Tibial nerve (tissue), 4 donors: ENCODE measurements around the gene ST3GAL2.

Experiments
- CTCF ChIP-seq, 5 experiments: fragments of 200-600 bp in 3 of 5; fragments of 450-650 bp in 2 of 5; sonication (generic) in 3 of 5; IDR thresholded peaks; one replicate each; pipeline ENCODE4 v1.5.1; 2016 to 2019; ENCODE audit warnings: antibody characterized with exemption in 5 of 5, mild to moderate bottlenecking in 3 of 5, moderate library complexity in 2 of 5
- EP300 ChIP-seq, 2 donors: sonication (generic); formaldehyde crosslinking; IDR thresholded peaks; one replicate each; pipeline ENCODE4 v1.6.1; 2017; ENCODE audit warnings: antibody characterized with exemption in 2 of 2, mild to moderate bottlenecking in 1 of 2

GRCh38 chr16:70453117-70453891 lies 14.4 kb upstream of the ST3GAL2 start:
- TF ChIP-seq CTCF (IDR thresholded peaks at IDR 0.05): no peak
- TF ChIP-seq EP300 (IDR thresholded peaks at IDR 0.05): no peak
